Measurements from ENCODE around the gene CCDC50.

GRCh38 chr3:191383124-191383523 lies 53.9 kb downstream of the CCDC50 start:
- TF ChIP-seq GATA3 (IDR thresholded peaks at IDR 0.05; ENCODE audit: low read depth, low read length) (no peak), GATA2 (IDR thresholded peaks at IDR 0.05; ENCODE audit: low read depth, low read length) (no peak)

Measured in SH-SY5Y (cell line).